Measurements from ENCODE around the gene CREG2.

- TF ChIP-seq CTCF (IDR thresholded peaks at IDR 0.05) (no peak), POLR2A (IDR thresholded peaks at IDR 0.05) (no peak)
Measured at GRCh38 chr2:101329026-101329425, 58.3 kb downstream of the CREG2 start.
